Bone marrow (tissue), 2 donors: Measurements from ENCODE around the gene LIMCH1.

Source experiments
- DNase-seq, 2 donors: peaks; one replicate each; lab custom pipeline; 2025; lab: John Stamatoyannopoulos, UW

LIMCH1 gene

DNA sequence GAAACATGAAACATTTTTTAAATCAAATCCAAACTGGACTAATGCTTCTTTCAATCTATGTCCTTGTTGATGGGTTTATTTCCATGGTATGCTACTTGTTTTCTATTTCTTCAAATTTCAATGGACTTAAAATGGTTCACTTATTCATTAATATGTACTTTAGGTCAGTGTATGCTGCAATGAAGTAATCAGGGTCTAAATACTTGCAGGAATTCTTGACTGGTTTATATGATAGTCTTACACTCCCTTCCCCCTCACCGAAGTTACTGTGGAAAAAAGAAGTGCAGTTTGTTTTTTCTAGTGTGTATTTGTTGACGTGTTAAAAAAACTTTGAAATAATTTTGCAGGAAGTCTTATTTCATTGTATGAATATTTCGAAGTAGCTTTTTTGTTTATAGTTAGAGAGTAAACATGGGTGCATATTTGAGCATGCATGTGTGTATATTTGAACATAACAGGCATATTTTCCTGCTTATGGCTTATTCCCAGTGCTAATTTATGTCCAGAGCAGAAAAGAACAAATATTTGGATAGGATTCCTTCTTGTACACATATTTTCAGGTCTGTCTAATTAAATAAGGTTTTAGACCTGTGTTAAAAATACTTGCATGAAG is 65.0 kb downstream of the LIMCH1 start:
- no peak for DNase-seq

DNA sequence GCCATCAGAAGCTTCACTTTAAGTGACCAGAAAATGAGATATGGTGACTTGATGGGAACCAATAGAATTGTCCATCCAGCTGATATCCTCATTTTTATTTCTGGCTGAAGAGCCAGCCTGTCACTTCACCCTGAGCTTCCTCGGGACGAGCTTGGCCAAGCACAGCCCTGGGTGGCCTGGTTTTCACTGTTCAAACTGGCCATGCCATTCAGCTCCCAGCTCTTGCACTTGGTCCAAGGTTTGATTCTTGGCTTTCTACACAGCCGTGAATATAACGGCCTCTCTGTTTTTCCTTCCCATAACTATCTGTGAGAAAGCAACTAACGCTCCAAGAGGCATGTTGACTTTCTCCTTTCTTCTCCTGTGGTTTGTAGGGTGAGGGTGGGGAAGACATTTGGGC is 71.9 kb downstream of the LIMCH1 start:
- no peak for DNase-seq

DNA sequence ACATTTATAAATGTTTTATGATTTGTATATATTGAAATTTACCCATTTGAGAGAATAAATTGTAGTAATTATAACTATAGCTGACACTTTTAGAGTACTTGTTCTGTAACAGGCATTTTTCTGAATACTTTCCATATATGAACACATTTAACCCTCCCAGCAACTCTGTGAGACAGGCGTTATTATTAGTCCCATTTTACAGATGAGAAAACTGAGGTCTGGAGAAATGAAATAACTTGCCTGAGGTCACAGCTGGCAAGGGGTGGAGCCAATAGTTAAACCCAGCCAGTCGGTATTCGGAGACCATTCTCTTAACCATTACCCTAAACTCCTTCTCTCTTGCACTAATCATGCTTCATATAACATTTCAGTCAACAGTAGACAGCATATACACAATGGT is 72.5 kb downstream of the LIMCH1 start:
- no peak for DNase-seq

DNA sequence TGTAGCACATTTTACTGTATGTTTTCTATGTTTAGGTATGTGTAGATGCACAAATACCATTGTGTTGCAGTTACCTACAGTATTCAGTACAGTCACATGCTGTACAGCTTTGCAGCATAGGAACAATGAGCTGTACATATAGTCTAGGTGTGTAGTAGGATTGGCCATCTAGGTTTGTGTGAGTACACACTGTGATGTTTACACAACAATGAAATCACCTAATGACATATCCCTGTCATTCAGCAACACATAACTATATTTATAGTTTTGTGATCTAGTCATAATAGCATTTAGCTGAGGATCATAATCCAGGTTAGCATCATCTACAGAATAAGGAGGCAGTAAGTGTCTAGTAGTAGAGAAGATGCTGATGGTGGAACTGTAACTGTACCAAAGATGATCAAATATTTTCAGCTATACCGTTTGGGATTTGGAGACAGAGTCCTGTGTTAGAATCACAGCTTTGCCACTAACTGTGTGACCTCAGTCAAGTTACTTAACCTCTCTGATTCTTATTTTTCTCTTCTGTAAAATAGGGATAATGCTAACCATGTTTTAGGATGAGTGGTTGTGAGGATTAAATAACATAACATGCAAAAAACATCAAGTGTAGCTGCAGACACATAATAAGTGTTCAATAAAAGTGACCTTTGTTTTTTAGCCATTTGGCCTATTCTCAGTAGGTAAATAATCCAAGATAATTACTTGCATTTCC is 73.3 kb downstream of the LIMCH1 start:
- DNase-seq = no peak

DNA sequence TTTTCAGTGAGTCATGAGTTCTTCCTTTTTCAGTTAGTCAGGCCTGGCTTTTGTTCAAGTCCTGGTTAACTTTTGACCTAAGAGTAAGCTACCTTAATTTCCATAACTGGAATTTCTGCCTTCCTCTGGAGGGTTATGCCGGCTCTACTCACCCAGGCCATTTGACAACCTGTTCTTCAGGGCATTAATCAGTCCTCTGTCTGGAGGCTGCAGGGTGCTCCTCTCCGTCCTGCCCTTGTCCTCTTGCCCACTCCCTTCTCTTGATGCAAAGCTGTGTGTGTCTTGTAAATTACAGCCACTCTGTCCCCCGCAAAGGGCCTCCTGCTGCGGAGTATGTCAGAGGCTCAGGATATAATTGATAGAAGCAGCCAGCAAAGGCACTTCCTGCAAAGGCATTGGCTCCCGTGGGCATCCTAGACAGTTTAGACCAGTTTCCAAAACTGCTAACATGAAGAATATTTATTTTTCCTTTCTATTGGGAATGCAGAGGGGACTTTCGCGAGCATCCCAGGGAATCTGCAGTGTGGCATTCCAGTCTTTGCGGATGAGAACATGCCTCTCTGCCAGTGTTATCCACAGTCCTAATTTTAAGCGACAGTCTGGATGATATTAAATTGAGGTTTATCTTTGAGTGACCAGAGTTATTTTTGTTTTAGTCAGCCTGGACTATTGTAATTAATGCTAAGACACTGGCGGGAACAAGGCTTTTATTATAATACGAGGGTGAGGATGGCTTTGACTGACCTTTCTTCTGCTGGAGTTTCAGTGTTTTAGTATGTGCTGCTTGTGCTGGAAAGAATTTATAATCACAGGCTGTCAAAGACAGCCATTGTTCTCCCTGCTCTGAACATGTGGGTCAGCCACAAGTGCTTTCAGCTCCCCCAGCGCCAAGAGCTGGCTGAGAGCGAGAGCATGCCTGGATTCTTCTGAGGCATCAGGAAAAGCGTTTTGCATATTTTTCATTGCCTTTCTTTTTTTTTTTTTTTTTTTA is 74.2 kb downstream of the LIMCH1 start:
- no peak for DNase-seq

DNA sequence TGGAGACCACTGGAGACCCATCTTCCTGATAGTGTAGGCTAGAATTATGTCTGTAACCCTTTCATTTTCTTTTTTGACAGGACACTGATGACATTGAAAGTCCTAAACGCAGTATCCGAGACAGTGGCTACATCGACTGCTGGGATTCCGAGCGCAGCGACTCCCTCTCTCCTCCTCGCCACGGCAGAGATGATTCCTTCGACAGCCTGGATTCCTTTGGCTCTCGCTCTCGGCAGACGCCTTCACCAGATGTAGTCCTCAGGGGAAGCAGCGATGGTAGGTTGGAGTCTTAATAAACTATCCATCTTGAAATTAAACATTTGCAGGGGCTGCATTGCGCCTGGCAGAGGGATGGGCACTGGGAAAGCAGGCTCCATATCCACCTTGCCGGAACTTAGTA is 75.4 kb downstream of the LIMCH1 start:
- DNase-seq = no peak

DNA sequence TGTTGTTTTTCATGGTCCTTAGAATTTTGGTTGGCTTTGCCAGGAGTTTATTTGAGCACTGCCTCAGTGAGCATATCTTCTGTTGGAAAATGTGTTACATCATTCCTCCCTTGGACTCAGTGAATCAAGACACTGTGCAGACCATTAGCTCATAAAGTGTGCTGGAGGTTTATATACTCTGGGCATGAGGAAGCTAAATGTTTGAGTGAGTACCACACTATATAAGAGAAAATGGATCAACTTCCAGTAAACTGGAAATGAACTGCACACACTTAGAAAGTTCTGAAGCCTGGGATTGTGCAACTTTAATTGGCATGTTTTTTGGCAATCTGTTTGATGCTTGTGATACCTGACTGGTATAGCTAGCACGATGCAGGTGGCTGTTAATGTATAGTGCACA is 75.9 kb downstream of the LIMCH1 start:
- DNase-seq = no peak

DNA sequence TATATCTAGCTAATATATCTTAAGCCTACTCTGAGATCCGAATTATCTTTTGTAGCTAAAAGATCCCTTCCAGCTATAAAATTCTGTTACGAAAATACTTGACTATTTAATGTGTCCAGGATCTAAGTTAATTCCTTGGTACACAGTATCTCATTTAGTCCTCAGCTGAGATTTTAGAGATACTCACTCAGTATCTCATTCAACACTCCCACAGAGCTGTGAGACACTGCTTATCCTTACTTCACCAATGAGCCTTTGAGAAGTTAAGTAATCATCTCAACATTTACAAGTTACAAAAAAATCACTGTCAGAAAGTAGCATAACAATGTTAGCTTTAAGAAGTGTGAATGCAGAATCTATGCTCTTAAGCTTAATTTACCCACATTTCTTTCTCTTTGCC is 76.6 kb downstream of the LIMCH1 start:
- no peak for DNase-seq

DNA sequence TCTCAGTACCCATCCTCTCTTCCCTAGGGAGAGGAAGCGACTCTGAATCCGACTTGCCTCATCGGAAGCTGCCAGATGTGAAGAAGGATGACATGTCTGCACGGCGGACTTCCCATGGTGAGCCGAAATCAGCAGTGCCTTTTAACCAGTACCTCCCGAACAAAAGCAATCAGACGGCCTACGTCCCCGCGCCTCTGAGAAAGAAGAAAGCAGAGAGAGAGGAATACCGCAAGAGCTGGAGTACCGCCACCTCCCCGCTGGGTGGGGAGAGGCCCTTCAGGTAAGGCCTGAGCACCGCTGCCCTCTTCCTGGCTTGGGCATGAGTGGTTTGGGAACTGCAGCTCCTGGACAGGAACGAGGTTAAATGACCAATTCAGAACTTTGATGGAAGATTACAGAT is 81.2 kb downstream of the LIMCH1 start:
- DNase-seq = no peak

DNA sequence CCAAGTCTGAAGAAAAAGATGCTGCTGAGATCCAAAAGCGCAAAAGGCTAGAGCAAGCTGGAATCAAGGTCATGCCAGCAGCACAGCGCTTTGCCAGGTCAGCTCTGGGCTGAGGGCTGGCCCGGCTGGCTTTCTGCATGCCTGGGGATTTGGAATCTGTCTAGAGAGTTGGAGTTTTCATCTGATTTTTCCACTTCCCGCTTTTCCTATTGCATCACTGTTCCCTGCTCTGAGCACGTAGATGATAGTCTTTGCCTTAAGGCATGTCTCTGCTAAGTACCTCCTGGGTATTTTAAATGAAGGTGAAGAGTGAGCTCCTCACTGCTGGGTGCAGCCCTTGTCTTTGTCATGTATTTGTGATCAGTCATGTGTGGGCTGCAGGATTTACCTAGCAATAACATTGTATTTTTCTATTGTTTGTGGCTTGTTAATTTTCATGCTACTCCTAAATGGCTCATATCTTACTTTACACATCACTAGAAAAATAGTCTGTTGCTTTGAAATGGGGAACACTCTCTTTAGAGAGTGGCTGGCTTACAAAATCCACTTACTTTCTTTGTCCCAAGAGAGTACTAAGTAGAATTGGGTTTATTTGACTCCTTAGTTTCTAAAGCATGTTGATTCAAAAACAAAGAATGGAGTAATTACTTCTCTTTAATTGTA is 82.8 kb downstream of the LIMCH1 start:
- no peak for DNase-seq

DNA sequence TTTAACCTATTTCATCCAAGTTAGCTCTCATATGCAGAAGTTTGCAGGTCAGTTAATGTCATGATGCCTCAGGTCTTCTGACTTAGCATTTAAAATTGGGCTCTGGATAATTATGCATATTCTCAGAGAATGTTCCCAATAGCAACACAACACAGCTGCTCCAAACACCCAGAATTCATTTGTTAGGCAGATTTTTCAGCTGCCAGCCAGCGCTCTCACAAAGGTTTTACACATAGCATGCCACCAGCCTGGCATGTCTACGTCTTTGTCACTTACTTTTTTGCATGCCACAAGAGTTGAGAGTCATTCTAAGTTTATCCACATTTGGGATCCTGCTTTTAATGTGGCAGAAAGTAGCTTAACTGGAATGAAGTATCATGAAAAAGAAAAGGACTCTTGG is 84.8 kb downstream of the LIMCH1 start:
- no peak for DNase-seq

DNA sequence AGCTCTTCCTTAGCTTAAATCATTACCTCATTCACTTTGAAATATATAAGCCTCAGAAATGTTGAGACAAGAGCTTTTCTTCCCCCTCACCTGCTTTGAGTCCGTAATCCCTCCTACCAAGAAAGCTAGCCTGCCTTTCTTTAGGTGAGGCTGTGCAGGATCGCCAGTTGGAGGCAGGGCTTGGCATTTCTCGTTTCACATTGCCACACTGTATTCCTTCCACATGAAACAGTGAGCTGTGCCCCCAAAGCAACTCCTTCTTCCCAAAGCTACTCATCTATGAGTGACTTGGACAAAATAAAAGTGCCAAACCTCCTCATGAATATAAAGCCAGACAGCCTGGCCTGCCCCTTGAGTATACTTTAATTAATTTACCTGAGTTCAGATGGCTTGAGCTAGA is 86.8 kb downstream of the LIMCH1 start:
- DNase-seq = no peak

DNA sequence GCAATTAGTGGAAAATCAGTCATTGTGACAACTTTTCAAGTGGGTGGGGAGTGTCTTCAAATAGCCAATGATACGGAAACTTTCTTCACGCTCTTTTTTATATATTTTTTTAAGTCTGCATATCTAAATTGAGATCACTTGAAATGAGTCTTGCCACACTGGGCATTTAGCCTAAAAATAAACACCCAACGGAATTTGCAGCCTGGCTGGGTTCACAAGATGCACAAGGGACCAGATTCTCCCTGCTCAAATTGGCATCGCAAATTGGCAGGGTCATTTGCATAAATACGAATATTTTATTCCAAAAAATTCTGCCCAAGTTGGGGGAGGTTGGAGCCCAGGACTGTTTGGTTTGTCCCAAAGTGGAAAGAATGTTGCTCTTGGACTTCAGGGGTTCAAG is 87.6 kb downstream of the LIMCH1 start:
- DNase-seq = no peak

DNA sequence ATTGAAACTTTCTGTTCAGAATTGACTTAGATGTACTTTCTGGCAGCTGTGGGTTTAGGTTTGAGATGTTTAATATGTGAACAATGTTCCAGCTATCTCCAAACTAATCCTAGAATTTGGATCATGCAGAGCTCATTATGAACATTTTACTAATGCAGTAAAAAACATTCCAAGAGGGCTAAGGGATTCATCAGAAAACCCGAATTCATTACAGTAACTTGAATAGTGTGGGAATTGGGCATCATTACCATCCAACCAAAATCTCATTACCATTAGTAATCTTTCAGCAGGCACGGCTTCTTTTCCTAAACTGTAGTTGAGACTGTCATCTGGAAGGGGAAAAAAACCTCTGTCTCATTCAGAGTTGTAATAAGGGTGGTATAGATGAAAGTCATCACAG is 91.0 kb downstream of the LIMCH1 start:
- no peak for DNase-seq

DNA sequence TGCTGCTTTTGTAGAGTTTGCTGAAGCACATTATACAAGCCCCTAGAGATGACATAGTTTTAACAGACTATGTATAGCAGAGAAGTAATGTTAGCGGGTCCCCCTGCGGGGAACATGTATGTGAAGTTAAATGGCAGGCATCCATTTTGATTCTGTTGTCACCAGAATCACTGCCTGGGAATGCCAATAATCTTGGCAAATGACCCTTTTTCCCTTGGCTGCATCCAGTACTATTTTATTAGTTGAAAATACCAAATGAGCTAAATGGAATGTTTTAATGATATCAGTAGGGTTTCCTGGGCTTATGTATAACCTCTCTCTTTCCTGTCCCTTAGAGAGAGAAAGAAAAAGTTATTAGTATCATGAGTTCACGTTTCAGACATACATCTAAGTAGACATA is 93.6 kb downstream of the LIMCH1 start:
- DNase-seq = no peak

DNA sequence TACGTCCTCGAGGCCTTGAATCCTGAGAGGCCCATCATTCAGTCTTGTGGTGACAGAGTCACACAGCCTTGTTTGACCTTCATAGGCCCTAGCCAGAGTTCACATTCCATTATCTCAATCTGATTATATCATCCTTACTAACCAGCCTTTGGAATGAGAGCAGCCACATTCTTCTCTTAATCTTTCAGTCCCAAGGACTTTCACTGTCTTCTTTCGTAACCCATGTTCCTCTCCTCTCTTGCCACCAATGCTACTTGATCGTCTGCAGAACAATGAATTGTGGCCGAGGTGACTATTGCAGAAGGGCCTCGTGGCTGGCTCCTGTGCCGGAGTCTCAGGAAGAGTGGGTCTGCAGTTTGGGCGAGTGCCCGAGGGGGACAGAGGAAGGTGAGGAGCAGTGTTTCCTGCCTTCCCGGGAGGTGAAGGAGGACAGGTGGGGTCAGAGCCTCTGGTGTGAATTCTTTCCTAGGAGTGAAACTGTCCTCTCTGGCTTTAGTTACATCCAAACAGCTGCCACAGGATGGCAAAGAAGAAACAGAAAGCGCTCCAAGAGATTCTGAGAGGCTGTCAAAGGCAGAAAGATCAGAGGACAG is 94.6 kb downstream of the LIMCH1 start:
- DNase-seq = no peak

DNA sequence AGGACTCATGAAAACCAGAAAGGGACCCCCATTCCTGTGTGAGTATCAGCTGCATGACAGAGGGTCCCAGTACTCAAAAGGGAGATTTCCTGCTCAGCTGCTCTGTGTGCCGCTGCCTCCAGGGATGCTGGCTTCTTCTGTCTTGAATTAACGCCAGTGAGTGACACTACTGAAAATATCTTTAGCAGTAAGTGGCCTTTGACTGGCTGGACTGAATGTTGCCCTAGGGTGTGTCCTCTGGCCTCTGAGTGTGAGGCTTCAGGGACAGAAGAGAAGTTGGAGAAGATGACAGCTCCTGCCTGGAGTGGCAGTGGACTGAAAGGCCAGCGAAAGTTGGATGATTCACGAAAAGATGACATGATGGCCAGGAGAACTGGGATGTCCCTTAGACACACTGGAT is 95.4 kb downstream of the LIMCH1 start:
- no peak for DNase-seq

DNA sequence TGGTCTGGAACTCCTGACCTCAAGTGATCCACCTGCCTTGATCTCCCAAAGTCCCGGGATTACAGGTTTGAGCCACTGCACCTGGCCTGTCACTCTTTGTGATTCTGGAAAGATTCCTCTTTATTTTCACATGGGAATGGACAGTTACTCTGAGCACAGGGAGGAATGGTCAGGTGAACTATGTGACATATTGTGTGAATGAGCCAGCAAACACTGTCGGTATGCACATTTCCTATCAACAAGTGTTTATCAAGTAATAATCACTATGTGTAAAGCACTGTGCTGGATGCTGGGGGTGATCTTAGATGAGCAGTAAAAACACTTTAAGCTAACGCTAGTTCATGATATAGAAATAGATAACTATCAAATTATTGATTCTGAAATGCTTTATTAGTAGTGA is 97.5 kb downstream of the LIMCH1 start:
- DNase-seq = no peak

DNA sequence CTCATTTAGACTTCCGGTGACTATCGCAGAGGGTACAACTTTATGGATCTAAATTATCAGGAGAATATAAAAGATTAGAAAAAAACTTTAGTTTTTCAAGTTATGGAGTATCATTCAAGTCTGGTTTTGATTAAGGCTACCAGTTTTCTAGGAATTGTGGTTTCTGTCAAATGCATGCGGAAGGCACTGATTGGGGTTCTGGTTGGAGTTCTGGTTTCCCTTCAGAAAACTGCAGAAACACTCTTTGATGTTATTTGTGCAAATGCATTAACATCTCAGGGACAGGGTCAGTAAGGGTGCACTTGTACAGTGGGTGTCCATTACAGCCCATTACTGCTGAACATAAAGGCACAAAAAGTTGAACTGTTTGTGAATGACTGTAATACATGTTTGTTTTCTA is 100.2 kb downstream of the LIMCH1 start:
- no peak for DNase-seq

DNA sequence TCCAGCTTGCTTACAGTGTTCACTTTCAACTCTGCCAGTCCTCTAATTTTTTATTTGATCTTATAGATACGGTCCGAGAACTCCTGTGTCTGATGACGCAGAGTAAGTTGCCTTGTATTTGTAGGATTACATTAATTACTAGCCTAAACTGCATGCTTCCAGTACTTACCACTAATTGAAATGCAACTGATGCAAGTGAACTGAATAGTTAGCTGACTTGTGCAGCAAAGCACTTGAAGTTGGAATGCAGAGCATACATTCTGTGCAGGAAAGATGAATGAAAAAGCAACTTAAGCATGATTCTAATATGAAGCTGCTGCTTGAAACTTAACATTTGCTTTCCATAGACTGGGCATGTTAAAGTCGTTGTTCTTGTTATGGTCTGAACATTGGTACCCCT is 100.9 kb downstream of the LIMCH1 start:
- no peak for DNase-seq

DNA sequence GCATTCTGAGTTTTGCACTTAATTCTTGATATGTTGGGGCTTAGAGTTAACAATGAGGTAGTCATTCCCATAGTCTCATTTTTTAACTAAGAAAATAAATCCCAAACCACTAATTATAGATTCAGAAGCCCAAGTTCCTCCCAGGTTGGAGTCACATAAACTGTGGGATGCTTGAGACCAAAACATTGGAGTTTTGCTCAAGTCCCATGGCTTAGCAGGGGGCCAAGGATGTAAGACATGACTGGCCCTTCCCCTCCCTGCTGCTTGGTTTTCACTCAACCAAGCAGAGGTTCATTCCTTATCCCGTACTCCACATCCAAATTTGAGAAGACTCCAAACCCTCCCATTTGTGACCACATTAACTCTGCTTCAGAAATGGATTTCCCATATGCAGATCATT is 101.3 kb downstream of the LIMCH1 start:
- DNase-seq = no peak

DNA sequence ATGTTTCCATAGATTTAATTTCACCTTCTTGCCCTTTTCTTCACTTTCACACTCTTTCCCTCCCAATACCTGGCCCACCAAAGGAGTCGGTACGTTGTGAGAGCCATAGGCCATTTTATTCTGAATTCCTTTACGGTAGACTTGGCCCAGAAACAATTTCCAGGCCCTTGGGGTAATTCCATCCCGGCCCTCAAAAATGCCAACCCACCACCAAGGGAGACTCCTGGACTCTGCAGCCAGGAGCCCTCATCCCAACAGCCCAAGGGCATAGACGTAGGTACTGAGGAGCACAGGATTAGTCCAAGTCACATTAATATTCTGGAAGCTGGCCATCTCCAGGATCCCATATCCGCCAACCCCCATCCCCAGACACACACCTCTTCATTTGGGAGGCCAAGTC is 102.9 kb downstream of the LIMCH1 start:
- DNase-seq = no peak
